Mesenchymal stem cell (in vitro differentiated cells and primary cell): Measurements from ENCODE around the gene MTUS2.
"Not testable (repeated sequence)": the region's sequence is repeated elsewhere in the genome, so short reads cannot be mapped to it uniquely, and the experiment has no call there.

Source experiments
- DNase-seq: peaks from one replicate; pipeline ENCODE4 v3.0.0-alpha.2; 2013
- H2AFZ ChIP-seq: one replicate; pipeline ENCODE4 v1.6.1; 2013; ENCODE audit warnings: low read depth, mild to moderate bottlenecking, control low read depth, inconsistent platforms, low read length, moderate library complexity
- H2AK5ac ChIP-seq: 2 replicates; pipeline ENCODE4 v1.6.1; 2013; ENCODE audit warnings: low read length, moderate library complexity, mild to moderate bottlenecking, inconsistent platforms; ENCODE audit not compliant: severe bottlenecking
- H2BK120ac ChIP-seq: one replicate; pipeline ENCODE4 v1.6.1; 2013; ENCODE audit warnings: low read depth, mild to moderate bottlenecking, inconsistent platforms, low read length, moderate library complexity
- H2BK12ac ChIP-seq, 2 experiments: one replicate each; pipeline ENCODE4 v1.6.1; 2013; ENCODE audit warnings: inconsistent platforms in 2 of 2, low read length in 2 of 2, mild to moderate bottlenecking in 2 of 2, moderate library complexity in 2 of 2, control low read depth in 1 of 2
- H2BK15ac ChIP-seq: one replicate; pipeline ENCODE4 v1.6.1; 2013; ENCODE audit warnings: mild to moderate bottlenecking, low read depth, inconsistent platforms; ENCODE audit not compliant: poor library complexity, severe bottlenecking
- H2BK5ac ChIP-seq: 2 replicates; pipeline ENCODE4 v1.6.1; 2013; ENCODE audit warnings: low read depth, mild to moderate bottlenecking, low read length, control low read depth, inconsistent platforms; ENCODE audit not compliant: poor library complexity, severe bottlenecking
- H3K14ac ChIP-seq, 2 experiments: one replicate each; pipeline ENCODE4 v1.6.1; 2013; ENCODE audit warnings: inconsistent platforms in 2 of 2, low read length in 2 of 2, control low read depth in 1 of 2, mild to moderate bottlenecking in 1 of 2, moderate library complexity in 1 of 2
- H3K18ac ChIP-seq, 2 experiments: one replicate each; pipeline ENCODE4 v1.6.1; 2013; ENCODE audit warnings: inconsistent platforms in 2 of 2, low read length in 2 of 2, control low read depth in 1 of 2, low read depth in 1 of 2, mild to moderate bottlenecking in 1 of 2
- H3K23ac ChIP-seq, 2 experiments: one replicate each; pipeline ENCODE4 v1.6.1; 2013; ENCODE audit warnings: inconsistent platforms in 2 of 2, low read length in 2 of 2, mild to moderate bottlenecking in 2 of 2, moderate library complexity in 2 of 2, control low read depth in 1 of 2
- H3K27ac ChIP-seq: 2 replicates; pipeline ENCODE4 v1.5.1; 2013; ENCODE audit warnings: mild to moderate bottlenecking, moderate library complexity, low read length, control low read depth, inconsistent platforms; ENCODE audit not compliant: poor library complexity, severe bottlenecking
- H3K27me3 ChIP-seq, 2 experiments: 2 replicates each; pipeline versions ENCODE4 v1.6.1 to v1.7.0; 2013; ENCODE audit warnings: low read length in 2 of 2, mild to moderate bottlenecking in 2 of 2, moderate library complexity in 2 of 2, control low read depth in 1 of 2, inconsistent platforms in 1 of 2; ENCODE audit not compliant: control insufficient read depth in 1 of 2, insufficient read depth in 1 of 2
- H3K36me3 ChIP-seq, 2 experiments: 2 replicates each; pipeline versions ENCODE4 v1.6.1 to v1.7.0; 2013; ENCODE audit warnings: low read length in 2 of 2, control low read depth in 1 of 2, inconsistent platforms in 1 of 2, low read depth in 1 of 2, mild to moderate bottlenecking in 1 of 2; ENCODE audit not compliant: insufficient read depth in 2 of 2, control insufficient read depth in 1 of 2
- H3K4ac ChIP-seq, 2 experiments: one replicate each; pipeline ENCODE4 v1.6.1; 2013; ENCODE audit warnings: inconsistent platforms in 2 of 2, low read length in 2 of 2, mild to moderate bottlenecking in 2 of 2, moderate library complexity in 2 of 2, control low read depth in 1 of 2, low read depth in 1 of 2
- H3K4me1 ChIP-seq: 2 replicates; pipeline ENCODE4 v1.6.1; 2013; ENCODE audit warnings: low read depth, low read length, control low read depth; ENCODE audit not compliant: control insufficient read depth, insufficient read depth
- H3K4me2 ChIP-seq: 2 replicates; pipeline ENCODE4 v1.6.1; 2013; ENCODE audit warnings: low read length, mild to moderate bottlenecking, inconsistent platforms; ENCODE audit not compliant: poor library complexity, severe bottlenecking
- H3K4me3 ChIP-seq, 2 experiments: 2 replicates each; pipeline versions ENCODE4 v1.5.1 to v1.7.0; 2013; ENCODE audit warnings: low read length in 2 of 2, mild to moderate bottlenecking in 2 of 2, control low read depth in 1 of 2, low read depth in 1 of 2; ENCODE audit not compliant: insufficient read depth in 1 of 2
- H3K79me1 ChIP-seq: replicated peaks from 2 replicates; pipeline ENCODE4 v1.6.1; 2013; ENCODE audit warnings: mild to moderate bottlenecking, control low read depth, low read length, inconsistent platforms; ENCODE audit not compliant: poor library complexity, severe bottlenecking
- H3K9ac ChIP-seq: 2 replicates; pipeline ENCODE4 v1.7.0; 2013; ENCODE audit warnings: mild to moderate bottlenecking, low read length, moderate library complexity
- H3K9me3 ChIP-seq: 2 replicates; pipeline ENCODE4 v1.7.0; 2013; ENCODE audit warnings: mild to moderate bottlenecking, low read length; ENCODE audit not compliant: control insufficient read depth
- H4K8ac ChIP-seq: one replicate; pipeline ENCODE4 v1.6.1; 2013; ENCODE audit warnings: inconsistent platforms, mild to moderate bottlenecking, low read length, moderate library complexity
- H4K91ac ChIP-seq: one replicate; pipeline ENCODE4 v1.6.1; 2013; ENCODE audit warnings: mild to moderate bottlenecking, low read length, inconsistent platforms
- WGBS: methylation state at CpG from one replicate; pipeline ENCODE4 v1.1.7; 2013; ENCODE audit warnings: mixed read lengths; 5-methylcytosine and 5-hydroxymethylcytosine counted together

The MTUS2 gene

GRCh38 chr13:29195456-29195855 lies 375.3 kb downstream of the MTUS2 start:
- H4K91ac ChIP-seq: no peak overlapping the region
- H3K4me3 ChIP-seq: no peak overlapping the region
- H3K18ac ChIP-seq: no peak overlapping the region
- no peak overlapping the region for H2AK5ac ChIP-seq
- no peaks in the 10 kb centered on the region for H3K27me3 ChIP-seq
- no peak overlapping the region for H3K4ac ChIP-seq
- H3K23ac ChIP-seq: no peak overlapping the region
- H3K4me1 ChIP-seq: no peaks in the 10 kb centered on the region
- WGBS: 45% methylated on average over 3 of the region's 3 CpGs
- H4K8ac ChIP-seq: no peak overlapping the region
- H3K79me1 ChIP-seq: no peaks in the 10 kb centered on the region
- H2BK15ac ChIP-seq: no peak overlapping the region
- no peak overlapping the region for H3K14ac ChIP-seq
- H2BK120ac ChIP-seq: no peak overlapping the region
- no peaks in the 10 kb centered on the region for H3K36me3 ChIP-seq
- no peak overlapping the region for H2AFZ ChIP-seq
- H2BK12ac ChIP-seq: no peak overlapping the region
- H3K9me3 ChIP-seq: peaks cover 6% of the 10 kb centered on the region
- H3K27ac ChIP-seq: no peak overlapping the region
- no peak for DNase-seq
- no peak overlapping the region for H3K4me2 ChIP-seq
- H3K9ac ChIP-seq: no peak overlapping the region
- no peak overlapping the region for H2BK5ac ChIP-seq

GRCh38 chr13:29196409-29197074 lies 376.4 kb downstream of the MTUS2 start:
- H3K79me1 ChIP-seq: no peaks in the 10 kb centered on the region
- no peak overlapping the region for H2BK15ac ChIP-seq
- no peak overlapping the region for H2BK5ac ChIP-seq
- H3K14ac ChIP-seq: no peak overlapping the region
- no peak overlapping the region for H4K91ac ChIP-seq
- no peak overlapping the region for H4K8ac ChIP-seq
- H2AFZ ChIP-seq: no peak overlapping the region
- H3K4me1 ChIP-seq: no peaks in the 10 kb centered on the region
- DNase-seq: no peak
- H3K9me3 ChIP-seq: peaks cover 6% of the 10 kb centered on the region
- no peak overlapping the region for H3K23ac ChIP-seq
- WGBS: 92% methylated on average over 2 of the region's 2 CpGs
- H2AK5ac ChIP-seq: no peak overlapping the region
- no peak overlapping the region for H2BK12ac ChIP-seq
- no peak overlapping the region for H3K27ac ChIP-seq
- H3K4me3 ChIP-seq: no peak overlapping the region
- no peak overlapping the region for H2BK120ac ChIP-seq
- H3K4me2 ChIP-seq: no peak overlapping the region
- no peaks in the 10 kb centered on the region for H3K27me3 ChIP-seq
- H3K9ac ChIP-seq: no peak overlapping the region
- no peak overlapping the region for H3K4ac ChIP-seq
- H3K36me3 ChIP-seq: no peaks in the 10 kb centered on the region
- H3K18ac ChIP-seq: no peak overlapping the region

GRCh38 chr13:29202753-29203152 lies 382.6 kb downstream of the MTUS2 start:
- not testable (repeated sequence) for H3K14ac ChIP-seq, H3K4me3 ChIP-seq, H2BK12ac ChIP-seq, H3K18ac ChIP-seq, H3K4me2 ChIP-seq, H3K27ac ChIP-seq, H3K27me3 ChIP-seq, H2BK5ac ChIP-seq, H2AFZ ChIP-seq, DNase-seq, H2BK120ac ChIP-seq, H3K79me1 ChIP-seq, H3K4me1 ChIP-seq, H3K9me3 ChIP-seq, H4K8ac ChIP-seq, H3K23ac ChIP-seq, H2BK15ac ChIP-seq, H4K91ac ChIP-seq, H3K4ac ChIP-seq, H3K9ac ChIP-seq, H2AK5ac ChIP-seq, H3K36me3 ChIP-seq
- WGBS: 83% methylated on average over 6 of the region's 6 CpGs

- H2BK120ac ChIP-seq: no peak overlapping the region
- 92% methylated on average over 13 of the region's 13 CpGs for WGBS
- H3K27me3 ChIP-seq: no peaks in the 10 kb centered on the region
- no peak overlapping the region for H2BK12ac ChIP-seq
- H3K4me3 ChIP-seq: no peak overlapping the region
- H3K9ac ChIP-seq: no peak overlapping the region
- no peak overlapping the region for H2BK5ac ChIP-seq
- H2BK15ac ChIP-seq: no peak overlapping the region
- H3K4ac ChIP-seq: no peak overlapping the region
- H3K4me2 ChIP-seq: no peak overlapping the region
- H3K18ac ChIP-seq: no peak overlapping the region
- H3K4me1 ChIP-seq: no peaks in the 10 kb centered on the region
- no peak overlapping the region for H3K27ac ChIP-seq
- no peaks in the 10 kb centered on the region for H3K36me3 ChIP-seq
- H3K9me3 ChIP-seq: peaks cover 2% of the 10 kb centered on the region
- H3K23ac ChIP-seq: no peak overlapping the region
- H4K8ac ChIP-seq: no peak overlapping the region
- H4K91ac ChIP-seq: no peak overlapping the region
- H3K79me1 ChIP-seq: no peaks in the 10 kb centered on the region
- H3K14ac ChIP-seq: no peak overlapping the region
- no peak overlapping the region for H2AK5ac ChIP-seq
- no peak overlapping the region for H2AFZ ChIP-seq
- DNase-seq: no peak
Observed at GRCh38 chr13:29204651-29205050, 384.5 kb downstream of the MTUS2 start.
